ENCODE data around the gene CDK14. TPM values are rescaled to one million over a fixed set of nuclear protein-coding genes. Genes with fewer than 3 reads are reported as not detected.

CDK14 gene
- polyA plus RNA-seq, 1 donor from 2014 or later = 25.1 TPM

DNA sequence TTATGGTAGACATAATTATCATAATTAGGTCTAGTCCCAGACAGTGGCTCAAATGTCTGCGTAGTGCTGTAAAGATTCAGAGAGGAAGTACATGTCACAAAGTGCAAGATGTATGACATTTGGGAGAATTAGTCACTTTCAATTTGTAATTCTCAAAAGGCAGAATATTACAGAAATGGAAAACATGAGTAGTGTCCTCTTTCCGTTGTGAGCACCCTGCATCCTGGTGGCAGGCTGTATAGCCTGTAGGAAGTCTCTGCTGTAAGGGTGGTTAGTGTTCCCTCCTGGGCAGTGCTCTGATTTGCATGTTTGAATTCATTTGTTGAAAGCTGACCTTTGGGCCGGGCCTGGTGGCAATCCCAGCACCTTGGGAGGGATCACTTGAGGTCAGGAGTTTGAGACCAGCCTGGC lies 17.0 kb downstream of the CDK14 start:
- Histone ChIP-seq H3K27ac (ENCODE audit: low read length) (no peak overlapping the region), H3K4me3 (ENCODE audit: low read length) (no peak overlapping the region), H3K36me3 (ENCODE audit: insufficient read depth, low read length) (no peaks in the 10 kb centered on the region), H3K79me2 (replicated peaks; ENCODE audit: insufficient read depth, low read length) (peaks cover 17% of the 10 kb centered on the region), H2AFZ (ENCODE audit: low read depth, low read length) (no peak overlapping the region), H3F3A (ENCODE audit: insufficient read depth, low read length, poor library complexity, severe bottlenecking) (no peaks in the 10 kb centered on the region), H3K27me3 (ENCODE audit: insufficient read depth, low read depth, low read length) (no peaks in the 10 kb centered on the region), H4K20me1 (ENCODE audit: insufficient read depth) (no peaks in the 10 kb centered on the region), H3K9me3 (ENCODE audit: low read length) (no peaks in the 10 kb centered on the region), H3K9me2 (ENCODE audit: insufficient read depth, low read length) (no peaks in the 10 kb centered on the region), H3K4me2 (ENCODE audit: low read length) (no peak overlapping the region), H3K9ac (ENCODE audit: low read length) (no peak overlapping the region)
- TF ChIP-seq SMC3 (conservative IDR thresholded peaks at IDR 0.05; ENCODE audit: poor library complexity) (no peak), MXI1 (conservative IDR thresholded peaks at IDR 0.05; ENCODE audit: poor library complexity, severe bottlenecking) (no peak), TAF1 (IDR thresholded peaks at IDR 0.05; ENCODE audit: low read depth) (no peak), EP300 (conservative IDR thresholded peaks at IDR 0.05; ENCODE audit: poor library complexity, severe bottlenecking) (no peak), RAD21 (conservative IDR thresholded peaks at IDR 0.05) (no peak)
- TF ChIP-seq, protein P1, sequence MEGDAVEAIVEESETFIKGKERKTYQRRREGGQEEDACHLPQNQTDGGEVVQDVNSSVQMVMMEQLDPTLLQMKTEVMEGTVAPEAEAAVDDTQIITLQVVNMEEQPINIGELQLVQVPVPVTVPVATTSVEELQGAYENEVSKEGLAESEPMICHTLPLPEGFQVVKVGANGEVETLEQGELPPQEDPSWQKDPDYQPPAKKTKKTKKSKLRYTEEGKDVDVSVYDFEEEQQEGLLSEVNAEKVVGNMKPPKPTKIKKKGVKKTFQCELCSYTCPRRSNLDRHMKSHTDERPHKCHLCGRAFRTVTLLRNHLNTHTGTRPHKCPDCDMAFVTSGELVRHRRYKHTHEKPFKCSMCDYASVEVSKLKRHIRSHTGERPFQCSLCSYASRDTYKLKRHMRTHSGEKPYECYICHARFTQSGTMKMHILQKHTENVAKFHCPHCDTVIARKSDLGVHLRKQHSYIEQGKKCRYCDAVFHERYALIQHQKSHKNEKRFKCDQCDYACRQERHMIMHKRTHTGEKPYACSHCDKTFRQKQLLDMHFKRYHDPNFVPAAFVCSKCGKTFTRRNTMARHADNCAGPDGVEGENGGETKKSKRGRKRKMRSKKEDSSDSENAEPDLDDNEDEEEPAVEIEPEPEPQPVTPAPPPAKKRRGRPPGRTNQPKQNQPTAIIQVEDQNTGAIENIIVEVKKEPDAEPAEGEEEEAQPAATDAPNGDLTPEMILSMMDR (IDR thresholded peaks at IDR 0.05; ENCODE audit: poor library complexity, severe bottlenecking) = no peak

DNA sequence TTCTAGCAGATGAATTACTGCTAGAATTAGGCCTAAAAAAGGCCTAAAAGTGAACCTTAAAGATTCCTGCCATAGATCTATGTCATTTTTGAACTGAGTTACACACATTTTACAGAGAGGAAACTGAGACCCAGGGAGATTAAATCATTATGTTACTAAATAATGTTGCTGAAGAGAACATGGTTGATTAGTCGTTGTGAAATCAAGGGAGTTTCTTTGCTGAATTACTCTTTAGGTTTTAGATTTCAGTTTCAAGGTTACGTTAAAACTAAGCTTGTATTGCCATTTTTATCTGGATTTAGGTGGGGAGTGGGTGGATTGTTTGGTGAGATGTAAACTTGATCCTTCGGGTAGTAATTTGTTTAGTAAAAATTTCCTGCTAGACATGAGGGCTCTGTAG lies 21.3 kb downstream of the CDK14 start:
- Histone ChIP-seq H3K4me3 (ENCODE audit: low read length) (no peak overlapping the region), H3F3A (ENCODE audit: insufficient read depth, low read length, poor library complexity, severe bottlenecking) (no peaks in the 10 kb centered on the region), H3K9ac (ENCODE audit: low read length) (no peak overlapping the region), H3K27ac (ENCODE audit: low read length) (no peak overlapping the region), H3K36me3 (ENCODE audit: insufficient read depth, low read length) (no peaks in the 10 kb centered on the region), H3K4me2 (ENCODE audit: low read length) (no peak overlapping the region), H3K9me3 (ENCODE audit: low read length) (no peaks in the 10 kb centered on the region), H4K20me1 (ENCODE audit: insufficient read depth) (no peaks in the 10 kb centered on the region), H3K27me3 (ENCODE audit: insufficient read depth, low read depth, low read length) (no peaks in the 10 kb centered on the region), H3K79me2 (replicated peaks; ENCODE audit: insufficient read depth, low read length) (peaks cover 10% of the 10 kb centered on the region), H3K9me2 (ENCODE audit: insufficient read depth, low read length) (no peaks in the 10 kb centered on the region), H2AFZ (ENCODE audit: low read depth, low read length) (no peak overlapping the region)
- no peak for TF ChIP-seq POLR2AphosphoS5 (IDR thresholded peaks at IDR 0.05)
- TF ChIP-seq SMC3 (conservative IDR thresholded peaks at IDR 0.05; ENCODE audit: poor library complexity) = no peak
- no peak for TF ChIP-seq RAD21 (conservative IDR thresholded peaks at IDR 0.05)
- TF ChIP-seq EZH2 (IDR thresholded peaks at IDR 0.05; ENCODE audit: borderline replicate concordance, insufficient read depth, low read length, poor library complexity, severe bottlenecking) = no peak
- TF ChIP-seq EP300 (conservative IDR thresholded peaks at IDR 0.05; ENCODE audit: poor library complexity, severe bottlenecking) = no peak
- TF ChIP-seq, protein P1 (IDR thresholded peaks at IDR 0.05; ENCODE audit: poor library complexity, severe bottlenecking) = no peak
- TF ChIP-seq, protein P2, sequence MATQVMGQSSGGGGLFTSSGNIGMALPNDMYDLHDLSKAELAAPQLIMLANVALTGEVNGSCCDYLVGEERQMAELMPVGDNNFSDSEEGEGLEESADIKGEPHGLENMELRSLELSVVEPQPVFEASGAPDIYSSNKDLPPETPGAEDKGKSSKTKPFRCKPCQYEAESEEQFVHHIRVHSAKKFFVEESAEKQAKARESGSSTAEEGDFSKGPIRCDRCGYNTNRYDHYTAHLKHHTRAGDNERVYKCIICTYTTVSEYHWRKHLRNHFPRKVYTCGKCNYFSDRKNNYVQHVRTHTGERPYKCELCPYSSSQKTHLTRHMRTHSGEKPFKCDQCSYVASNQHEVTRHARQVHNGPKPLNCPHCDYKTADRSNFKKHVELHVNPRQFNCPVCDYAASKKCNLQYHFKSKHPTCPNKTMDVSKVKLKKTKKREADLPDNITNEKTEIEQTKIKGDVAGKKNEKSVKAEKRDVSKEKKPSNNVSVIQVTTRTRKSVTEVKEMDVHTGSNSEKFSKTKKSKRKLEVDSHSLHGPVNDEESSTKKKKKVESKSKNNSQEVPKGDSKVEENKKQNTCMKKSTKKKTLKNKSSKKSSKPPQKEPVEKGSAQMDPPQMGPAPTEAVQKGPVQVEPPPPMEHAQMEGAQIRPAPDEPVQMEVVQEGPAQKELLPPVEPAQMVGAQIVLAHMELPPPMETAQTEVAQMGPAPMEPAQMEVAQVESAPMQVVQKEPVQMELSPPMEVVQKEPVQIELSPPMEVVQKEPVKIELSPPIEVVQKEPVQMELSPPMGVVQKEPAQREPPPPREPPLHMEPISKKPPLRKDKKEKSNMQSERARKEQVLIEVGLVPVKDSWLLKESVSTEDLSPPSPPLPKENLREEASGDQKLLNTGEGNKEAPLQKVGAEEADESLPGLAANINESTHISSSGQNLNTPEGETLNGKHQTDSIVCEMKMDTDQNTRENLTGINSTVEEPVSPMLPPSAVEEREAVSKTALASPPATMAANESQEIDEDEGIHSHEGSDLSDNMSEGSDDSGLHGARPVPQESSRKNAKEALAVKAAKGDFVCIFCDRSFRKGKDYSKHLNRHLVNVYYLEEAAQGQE (IDR thresholded peaks at IDR 0.05; ENCODE audit: borderline replicate concordance) = no peak
- TF ChIP-seq TAF1 (IDR thresholded peaks at IDR 0.05; ENCODE audit: low read depth) = no peak
- TF ChIP-seq MXI1 (conservative IDR thresholded peaks at IDR 0.05; ENCODE audit: poor library complexity, severe bottlenecking) = no peak
